HFF-Myc (cell line): ENCODE data around the gene SAMM50.

ENCODE experiments used
- DNase-seq: peaks from one replicate; pipeline ENCODE4 v3.0.0-alpha.2; 2011; ENCODE audit warnings: low read depth; ENCODE audit errors: extremely low read depth
- H3K4me3 ChIP-seq: replicated peaks from 2 replicates; pipeline ENCODE4 v1.5.1; 2011; ENCODE audit warnings: low read depth, mild to moderate bottlenecking, control low read depth, low read length
- CTCF ChIP-seq: IDR thresholded peaks from 2 replicates; pipeline ENCODE4 v1.5.1; 2012; ENCODE audit warnings: mild to moderate bottlenecking, low read depth, low read length, control low read depth; ENCODE audit errors: missing control alignments

Gene SAMM50

GRCh38 chr22:44025171-44026065 is 70.2 kb downstream of the SAMM50 start:
- no peak for TF ChIP-seq CTCF
- peak overlapping the region; percentile 77 for H3K4me3 ChIP-seq
- no peak for DNase-seq

GRCh38 chr22:44026066-44026629 is 70.9 kb downstream of the SAMM50 start:
- TF ChIP-seq CTCF, result no peak
- H3K4me3 ChIP-seq, result no peak overlapping the region; the same call in 1 of the 2 replicates
- DNase-seq, result no peak

GRCh38 chr22:44026630-44027511 is 71.6 kb downstream of the SAMM50 start:
- no peak overlapping the region for H3K4me3 ChIP-seq
- DNase-seq, result no peak
- no peak for TF ChIP-seq CTCF

GRCh38 chr22:44028091-44028490 is 72.8 kb downstream of the SAMM50 start:
- no peak overlapping the region for H3K4me3 ChIP-seq
- DNase-seq, result no peak
- no peak for TF ChIP-seq CTCF

- TF ChIP-seq CTCF, result no peak
Measured at GRCh38 chr22:44029069-44029468, 73.8 kb downstream of the SAMM50 start.

GRCh38 chr22:44030051-44030701 is 74.9 kb downstream of the SAMM50 start:
- no peak for DNase-seq
- no peak overlapping the region for H3K4me3 ChIP-seq
- TF ChIP-seq CTCF, result no peak

More at GRCh38 chr22:44029069-44029468, 73.8 kb downstream of the SAMM50 start:
- no peak overlapping the region for H3K4me3 ChIP-seq
- no peak for DNase-seq
